ENCODE data around the gene FGD6.
"Not testable (repeated sequence)": the region's sequence is repeated elsewhere in the genome, so short reads cannot be mapped to it uniquely, and the experiment has no call there.

The FGD6 gene

GRCh38 chr12:95217377-95218149, at the start of gene FGD6, which contains the start of gene VEZT:
FGD6 (minus strand) TSS chr12:95217467; CDS start chr12:95217240, 227 bp downstream.
VEZT (plus strand) TSS chr12:95217807; CDS start chr12:95217851, 44 bp downstream.
- DNase-seq, result peak; percentile 99

DNA sequence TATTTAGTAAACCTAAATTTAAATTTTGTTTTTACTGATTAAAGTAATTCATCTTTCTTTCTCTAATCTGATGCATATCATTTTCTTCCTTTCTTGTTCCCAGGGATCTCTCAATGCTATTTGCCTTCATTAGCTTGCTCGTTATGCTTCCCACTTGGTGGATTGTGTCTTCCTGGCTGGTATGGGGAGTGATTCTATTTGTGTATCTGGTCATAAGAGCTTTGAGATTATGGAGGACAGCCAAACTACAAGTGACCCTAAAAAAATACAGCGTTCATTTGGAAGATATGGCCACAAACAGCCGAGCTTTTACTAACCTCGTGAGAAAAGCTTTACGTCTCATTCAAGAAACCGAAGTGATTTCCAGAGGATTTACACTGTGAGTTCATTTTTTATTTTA, 49.0 kb upstream of the FGD6 start:
- DNase-seq, result no peak

DNA sequence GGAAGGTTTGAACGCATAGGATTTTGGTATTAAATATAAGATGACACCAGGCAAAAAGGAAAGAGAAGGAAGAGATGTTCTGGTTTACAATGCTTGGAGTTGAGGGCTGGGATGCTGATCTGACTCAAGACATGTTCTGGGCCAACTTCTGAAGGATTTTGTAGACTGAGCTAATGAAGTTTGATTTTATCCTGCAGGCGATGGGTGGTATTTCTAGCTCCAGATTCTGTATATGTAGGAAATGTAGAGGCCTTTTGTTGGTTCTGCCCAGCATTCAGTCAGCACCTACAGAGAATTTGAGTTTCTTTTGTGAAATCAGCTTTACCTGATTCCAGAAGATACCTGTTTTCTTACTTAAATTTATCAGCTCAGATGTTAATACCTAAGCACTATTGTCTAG, 48.5 kb upstream of the FGD6 start:
- DNase-seq, result no peak

GRCh38 chr12:95262808-95263207, 45.5 kb upstream of the FGD6 start:
- no peak for DNase-seq

GRCh38 chr12:95261109-95261508, 43.8 kb upstream of the FGD6 start:
- no peak for DNase-seq

GRCh38 chr12:95259368-95259767, 42.1 kb upstream of the FGD6 start:
- DNase-seq, result no peak

DNA sequence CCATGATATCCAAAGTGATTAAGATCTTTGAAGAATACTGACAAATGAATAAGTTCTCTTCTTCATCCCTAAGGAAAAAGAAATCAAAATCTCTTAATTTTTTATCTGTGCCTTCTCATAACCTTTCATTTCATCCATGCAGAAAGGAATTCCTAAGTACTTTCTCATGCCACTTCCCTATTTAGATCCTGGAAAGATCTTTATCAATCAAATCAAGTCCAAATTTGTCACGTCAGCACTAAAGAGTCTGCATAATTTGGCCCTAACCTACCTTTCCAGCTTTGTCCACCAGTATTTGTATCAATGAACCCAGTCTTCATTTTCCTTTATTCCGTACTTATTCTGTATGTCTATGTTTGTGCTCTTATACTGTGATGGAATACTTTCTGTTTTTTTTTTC, 41.5 kb upstream of the FGD6 start:
- no peak for DNase-seq

- no peak for DNase-seq
Observed at GRCh38 chr12:95258151-95258550, 40.9 kb upstream of the FGD6 start.

DNA sequence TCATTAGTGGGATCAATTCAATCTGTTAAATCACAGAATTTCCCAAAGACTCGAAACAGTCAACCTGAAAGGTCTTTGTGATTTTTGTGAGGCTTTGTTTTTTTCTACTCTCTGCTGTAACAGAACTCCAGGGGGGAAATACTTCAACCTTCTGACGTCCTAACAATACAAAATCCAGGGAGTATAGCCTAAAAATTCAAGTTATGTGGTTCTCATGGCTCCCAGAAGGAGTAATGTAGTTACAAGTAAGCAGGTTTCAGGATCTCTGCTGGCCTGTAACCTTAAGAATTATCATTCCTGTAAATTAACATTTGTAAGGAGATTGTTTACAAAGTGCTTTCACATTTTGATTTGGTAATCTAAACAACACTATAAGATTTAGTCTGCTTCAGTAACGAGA, 40.3 kb upstream of the FGD6 start:
- DNase-seq, result no peak

GRCh38 chr12:95253386-95253785, 36.1 kb upstream of the FGD6 start:
- DNase-seq, result no peak

- DNase-seq, result no peak
Observed at GRCh38 chr12:95248604-95249360, 31.5 kb upstream of the FGD6 start.

GRCh38 chr12:95248095-95248494, 30.8 kb upstream of the FGD6 start:
- no peak for DNase-seq

DNA sequence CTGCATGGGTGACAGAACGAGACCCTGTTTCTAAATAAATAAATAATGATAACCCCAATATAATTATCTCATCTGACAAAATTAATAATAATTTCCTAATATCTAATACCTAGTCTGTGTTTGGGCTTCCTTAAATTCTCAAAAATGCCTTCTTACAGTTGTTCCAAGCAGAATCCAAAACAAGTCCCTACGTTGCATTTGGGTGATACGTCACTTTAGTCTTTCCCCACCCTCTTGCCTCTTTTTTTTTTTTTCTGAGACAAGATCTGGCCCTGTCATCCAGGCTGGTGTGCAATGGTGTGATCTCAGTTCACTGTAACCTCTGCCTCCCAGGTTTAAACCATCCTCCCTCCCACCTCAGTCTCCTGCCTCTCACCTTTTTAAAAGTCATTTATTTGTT, 27.1 kb upstream of the FGD6 start:
- DNase-seq, result peak; percentile 31

DNA sequence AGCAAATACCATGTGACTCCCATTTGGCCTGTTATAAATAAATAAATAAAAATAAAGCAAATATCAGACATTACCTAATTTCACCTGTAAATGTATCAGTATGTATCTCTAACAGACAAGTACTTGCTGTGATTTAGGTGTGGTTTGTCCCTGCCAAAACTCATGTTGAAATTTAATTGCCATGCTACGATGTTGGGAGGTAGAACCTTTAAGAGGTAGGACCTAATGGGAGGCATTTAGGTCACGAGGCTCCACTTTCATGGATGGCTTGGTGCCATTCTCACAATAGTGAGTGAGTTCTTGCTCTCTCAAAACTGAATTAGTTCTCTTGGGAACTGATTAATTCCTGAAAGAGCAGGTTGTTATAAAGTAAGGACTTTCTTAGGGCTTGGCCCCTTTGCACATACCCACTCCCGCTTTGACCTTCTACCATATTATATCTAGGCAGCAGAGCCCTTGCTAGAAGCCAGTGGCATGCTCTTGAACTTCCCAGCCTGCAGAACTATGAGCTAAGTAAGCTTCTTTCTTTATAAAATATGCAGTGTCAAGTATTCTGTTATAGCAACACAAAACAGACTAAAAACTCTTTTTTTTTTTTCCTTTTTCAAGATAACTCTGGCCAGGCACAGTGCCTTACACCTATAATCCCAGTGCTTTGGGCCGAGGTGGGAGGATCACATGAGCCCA, 26.4 kb upstream of the FGD6 start:
- no peak for DNase-seq

DNA sequence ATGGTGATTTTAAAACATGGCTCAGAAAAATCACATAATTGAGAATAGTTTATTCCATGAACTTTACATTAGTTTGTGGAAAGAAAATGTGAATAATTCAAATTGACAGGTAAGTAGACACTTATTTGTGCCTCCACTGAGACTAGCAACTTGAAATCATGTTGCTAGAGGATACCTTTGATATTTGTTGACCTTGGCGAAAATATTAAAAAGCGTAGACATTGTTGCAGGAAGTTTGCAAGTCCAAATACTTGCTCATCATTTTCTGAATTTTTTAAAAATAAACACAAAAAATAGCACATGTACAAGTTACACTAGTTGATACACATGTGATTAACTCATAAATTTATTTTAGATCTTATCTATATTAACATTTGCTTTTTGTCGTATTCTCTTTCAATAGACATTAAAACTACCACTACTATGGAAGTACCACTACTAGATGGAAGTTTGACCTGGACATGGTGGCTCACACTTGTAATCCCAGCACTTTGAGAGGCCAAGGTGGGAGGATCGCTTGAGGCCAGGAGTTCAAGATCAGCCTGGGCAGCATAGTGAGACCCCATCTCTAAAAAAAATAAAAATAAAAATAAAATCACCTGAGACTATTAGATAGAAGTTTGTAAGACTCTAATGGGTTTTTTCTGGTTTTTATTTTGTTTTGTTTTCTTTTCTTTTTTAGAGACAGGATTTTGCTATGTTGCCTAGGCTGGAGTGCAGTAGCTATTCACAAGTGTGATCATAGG, 24.7 kb upstream of the FGD6 start:
- no peak for DNase-seq

DNA sequence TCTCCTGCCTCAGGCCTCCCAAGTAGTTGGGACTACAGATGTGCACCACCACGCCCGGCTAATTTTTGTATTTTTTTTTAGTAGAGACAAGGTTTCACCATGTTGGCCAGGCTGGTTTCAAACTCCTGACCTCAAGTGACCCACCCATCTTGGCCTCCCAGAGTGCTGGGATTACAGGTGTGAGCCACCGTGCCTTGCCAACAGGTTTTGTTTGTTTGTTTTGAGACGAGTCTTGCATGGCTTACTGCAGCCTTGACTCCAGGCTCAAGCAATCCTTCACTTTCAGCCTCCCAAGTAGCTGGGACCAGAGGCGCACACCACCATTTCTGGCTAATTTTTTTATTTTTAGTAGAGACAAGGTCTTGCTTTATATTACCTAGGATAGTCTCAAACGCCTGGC, 23.9 kb upstream of the FGD6 start:
- DNase-seq, result not testable (repeated sequence)

DNA sequence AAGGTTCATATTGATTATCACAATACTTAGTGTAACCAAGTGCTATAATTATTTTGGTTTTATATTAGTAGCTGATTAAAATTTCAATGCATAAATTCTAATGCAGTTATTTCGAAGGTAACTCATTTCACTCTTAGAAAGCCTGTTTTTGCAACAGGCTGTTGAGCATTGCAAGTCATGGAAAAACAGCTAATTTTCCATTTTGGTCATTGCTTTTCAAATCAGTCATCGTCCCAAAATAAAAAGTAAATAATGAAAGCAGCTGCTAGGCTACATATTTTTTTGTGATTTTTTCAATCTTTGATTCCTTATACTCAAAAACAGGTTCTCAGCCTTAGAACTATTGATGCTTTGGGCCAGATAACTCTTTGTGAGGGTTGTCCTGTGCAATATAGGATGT, 23.3 kb upstream of the FGD6 start:
- no peak for DNase-seq

DNA sequence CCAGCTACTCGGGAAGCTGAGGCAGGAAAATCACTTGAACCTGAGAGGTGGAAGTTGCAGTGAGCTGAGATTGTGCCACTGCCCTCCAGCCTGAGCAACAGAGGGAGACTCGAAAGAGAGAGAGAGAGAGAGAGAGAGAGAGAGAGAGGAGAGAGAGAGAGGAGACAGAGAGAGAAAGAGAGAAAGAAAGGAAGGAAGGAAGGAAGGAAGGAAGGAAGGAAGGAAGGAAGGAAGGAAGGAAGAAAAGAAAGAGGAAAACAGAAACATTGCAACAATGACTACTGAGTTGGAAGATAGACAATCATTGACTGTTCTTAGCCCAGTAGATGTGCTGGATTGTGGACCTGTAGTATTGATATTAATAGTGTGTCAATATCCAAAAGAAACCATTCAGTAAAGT, 22.6 kb upstream of the FGD6 start:
- not testable (repeated sequence) for DNase-seq

- no peak for DNase-seq
Observed at GRCh38 chr12:95239216-95239615, 21.9 kb upstream of the FGD6 start.

- DNase-seq, result no peak
Observed at GRCh38 chr12:95238150-95238549, 20.9 kb upstream of the FGD6 start.

DNA sequence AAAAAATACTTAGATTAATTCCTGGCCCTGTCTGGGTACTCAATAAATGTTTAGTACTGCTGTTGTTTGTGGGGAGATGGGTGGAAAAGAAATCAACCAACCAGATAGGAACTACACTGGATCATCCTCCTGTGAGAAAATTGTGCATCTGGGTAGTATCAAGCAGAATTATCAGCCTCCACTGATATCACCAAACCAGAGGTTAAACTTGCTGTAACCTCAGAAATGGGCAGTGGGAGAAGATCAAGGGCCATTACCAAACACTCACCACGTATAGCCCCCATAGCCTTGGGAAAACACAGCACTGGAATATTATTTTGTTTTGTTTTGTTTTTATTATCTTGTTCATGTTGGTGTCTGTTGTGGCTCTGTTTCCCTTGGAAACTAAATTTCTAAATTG, 20.0 kb upstream of the FGD6 start:
- DNase-seq, result no peak

DNA sequence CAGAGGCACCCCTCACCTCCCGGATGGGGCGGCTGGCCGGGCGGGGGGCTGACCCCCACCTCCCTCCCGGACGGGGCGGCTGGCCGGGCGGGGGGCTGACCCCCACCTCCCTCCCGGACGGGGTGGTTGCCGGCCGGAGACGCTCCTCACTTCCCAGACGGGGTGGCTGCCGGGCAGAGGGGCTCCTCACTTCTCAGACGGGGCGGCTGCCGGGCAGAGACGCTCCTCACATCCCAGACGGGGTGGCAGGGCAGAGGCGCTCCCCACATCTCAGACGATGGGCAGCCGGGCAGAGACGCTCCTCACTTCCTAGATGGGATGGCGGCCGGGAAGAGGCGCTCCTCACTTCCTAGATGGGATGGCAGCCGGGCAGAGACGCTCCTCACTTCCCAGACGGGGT, 18.4 kb upstream of the FGD6 start:
- DNase-seq, result not testable (repeated sequence)

- DNase-seq, result not testable (repeated sequence)
Observed at GRCh38 chr12:95234187-95234586, 16.9 kb upstream of the FGD6 start.

All from hematopoietic multipotent progenitor cell treated with erythropoietin and hydrocortisone succinate and interleukin-3 and kit ligand, for 6 days (in vitro differentiated cells).